SU-DHL-6 (cell line): ENCODE measurements around the gene SLC25A19.

Experiments used
- H2AFZ ChIP-seq: fragments of 200-600 bp; sonication (generic); 2 replicates; pipeline ENCODE4 v1.6.1; 2014; ENCODE audit warnings: low read depth, mild to moderate bottlenecking, moderate library complexity, mixed read lengths, antibody characterized with exemption, low read length; ENCODE audit not compliant: severe bottlenecking
- H3F3A ChIP-seq: fragments of 200-600 bp; shearing (Covaris generic); 2 replicates; pipeline ENCODE4 v1.6.0; 2016; ENCODE audit warnings: antibody characterized with exemption, mild to moderate bottlenecking; ENCODE audit not compliant: insufficient read depth
- H3K27ac ChIP-seq: fragments of 200-600 bp; sonication (generic); 2 replicates; pipeline ENCODE4 v1.5.1; 2016; ENCODE audit warnings: low read depth, mild to moderate bottlenecking, low read length, moderate library complexity, mixed read lengths
- H3K27me3 ChIP-seq: fragments of 200-600 bp; sonication (generic), shearing (Covaris generic); 2 replicates; pipeline ENCODE4 v1.6.0; 2014; ENCODE audit warnings: mild to moderate bottlenecking, low read length
- H3K36me3 ChIP-seq: fragments of 200-600 bp; sonication (generic); 2 replicates; pipeline ENCODE4 v1.6.1; 2014; ENCODE audit warnings: mild to moderate bottlenecking, low read length, mixed read lengths
- H3K4me2 ChIP-seq: fragments of 300-600, 200-600 bp; shearing (Covaris generic), sonication (generic); 2 replicates; pipeline ENCODE4 v1.6.0; 2014; ENCODE audit warnings: low read length, low read depth, mild to moderate bottlenecking; ENCODE audit not compliant: poor library complexity, severe bottlenecking
- H3K4me3 ChIP-seq: fragments of 200-600 bp; sonication (generic); 2 replicates; pipeline ENCODE4 v1.5.1; 2014; ENCODE audit warnings: antibody characterized with exemption, low read length, mild to moderate bottlenecking, mixed read lengths; ENCODE audit not compliant: insufficient read depth, poor library complexity, severe bottlenecking
- H3K79me2 ChIP-seq: fragments of 200-600 bp; sonication (generic); 2 replicates; pipeline ENCODE4 v1.6.1; 2014; ENCODE audit warnings: mild to moderate bottlenecking, low read length, moderate library complexity; ENCODE audit not compliant: insufficient read depth
- H3K9ac ChIP-seq: fragments of 200-600 bp; sonication (generic); 2 replicates; pipeline ENCODE4 v1.7.0; 2014; ENCODE audit warnings: mild to moderate bottlenecking, low read length
- H3K9me2 ChIP-seq: fragments of 200-600 bp; sonication (generic); replicated peaks from 2 replicates; pipeline ENCODE4 v1.6.1; 2014; ENCODE audit warnings: low read length; ENCODE audit not compliant: insufficient read depth
- H3K9me3 ChIP-seq: fragments of 200-600 bp; sonication (generic); 2 replicates; pipeline ENCODE4 v1.6.1; 2014; ENCODE audit warnings: low read length, mixed read lengths; ENCODE audit not compliant: insufficient read depth
- H4K20me1 ChIP-seq: fragments of 200-600 bp; sonication (generic); 2 replicates; pipeline ENCODE4 v1.6.1; 2014; ENCODE audit warnings: low read depth, mild to moderate bottlenecking, antibody characterized with exemption, low read length, moderate library complexity, mixed read lengths
- EZH2phosphoT487 ChIP-seq: fragments of 200-600 bp; sonication (generic), shearing (Covaris generic); conservative IDR thresholded peaks from 2 replicates; pipeline ENCODE4 v1.6.1; 2018; ENCODE audit warnings: mild to moderate bottlenecking, antibody characterized with exemption, low read length, moderate library complexity, mixed read lengths
- TF ChIP-seq, protein P1 (sequence below): fragments of 200-600 bp; sonication (generic); IDR thresholded peaks from one replicate; pipeline ENCODE4 v1.5.1; 2017; ENCODE audit warnings: antibody characterized with exemption, mild to moderate bottlenecking, low read length, moderate library complexity; ENCODE audit not compliant: insufficient read depth, poor library complexity, severe bottlenecking

Gene SLC25A19

DNA sequence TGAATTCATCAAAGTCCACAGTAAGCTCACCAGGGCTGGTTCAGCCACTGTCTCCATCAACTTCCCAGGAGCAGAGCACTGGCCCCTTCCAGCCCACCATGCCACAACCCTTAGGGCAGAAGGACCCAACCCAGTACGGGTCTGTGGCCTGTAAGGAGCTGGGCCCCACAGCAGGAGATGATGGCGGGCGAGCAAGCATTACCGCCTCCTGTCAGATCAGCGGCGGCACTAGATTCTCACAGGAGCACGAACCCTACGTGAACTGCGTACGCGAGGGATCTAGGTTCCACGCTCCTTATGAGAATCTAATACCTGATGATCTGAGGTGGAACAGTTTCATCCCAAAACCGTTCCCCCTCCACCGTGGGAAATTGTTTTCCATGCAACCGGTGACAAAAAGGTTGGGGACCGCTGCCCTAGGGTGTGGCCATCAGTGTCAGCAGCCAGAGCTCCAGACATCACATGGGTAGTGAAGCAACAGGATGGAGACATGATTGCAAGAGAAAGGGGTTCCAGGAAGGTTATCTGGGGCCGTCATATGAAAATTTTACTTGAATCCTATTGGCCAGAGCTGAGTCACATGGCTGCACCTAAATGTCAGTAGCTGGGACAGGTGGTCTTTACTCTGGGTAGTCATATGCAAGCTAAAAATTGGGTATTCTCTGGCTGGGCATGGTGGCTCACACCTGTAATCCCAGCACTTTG, 12.4 kb upstream of the SLC25A19 start:
- H3K27ac ChIP-seq = no peak overlapping the region
- H3K79me2 ChIP-seq = no peaks in the 10 kb centered on the region
- H3K9ac ChIP-seq = no peak overlapping the region
- no peak overlapping the region for H3K4me2 ChIP-seq
- H3F3A ChIP-seq = peaks cover 23% of the 10 kb centered on the region
- H4K20me1 ChIP-seq = no peaks in the 10 kb centered on the region
- TF ChIP-seq, protein P1, sequence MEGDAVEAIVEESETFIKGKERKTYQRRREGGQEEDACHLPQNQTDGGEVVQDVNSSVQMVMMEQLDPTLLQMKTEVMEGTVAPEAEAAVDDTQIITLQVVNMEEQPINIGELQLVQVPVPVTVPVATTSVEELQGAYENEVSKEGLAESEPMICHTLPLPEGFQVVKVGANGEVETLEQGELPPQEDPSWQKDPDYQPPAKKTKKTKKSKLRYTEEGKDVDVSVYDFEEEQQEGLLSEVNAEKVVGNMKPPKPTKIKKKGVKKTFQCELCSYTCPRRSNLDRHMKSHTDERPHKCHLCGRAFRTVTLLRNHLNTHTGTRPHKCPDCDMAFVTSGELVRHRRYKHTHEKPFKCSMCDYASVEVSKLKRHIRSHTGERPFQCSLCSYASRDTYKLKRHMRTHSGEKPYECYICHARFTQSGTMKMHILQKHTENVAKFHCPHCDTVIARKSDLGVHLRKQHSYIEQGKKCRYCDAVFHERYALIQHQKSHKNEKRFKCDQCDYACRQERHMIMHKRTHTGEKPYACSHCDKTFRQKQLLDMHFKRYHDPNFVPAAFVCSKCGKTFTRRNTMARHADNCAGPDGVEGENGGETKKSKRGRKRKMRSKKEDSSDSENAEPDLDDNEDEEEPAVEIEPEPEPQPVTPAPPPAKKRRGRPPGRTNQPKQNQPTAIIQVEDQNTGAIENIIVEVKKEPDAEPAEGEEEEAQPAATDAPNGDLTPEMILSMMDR = no peak
- no peak for TF ChIP-seq EZH2phosphoT487
- no peaks in the 10 kb centered on the region for H3K27me3 ChIP-seq
- H2AFZ ChIP-seq = no peak overlapping the region
- no peak overlapping the region for H3K4me3 ChIP-seq
- H3K36me3 ChIP-seq = no peaks in the 10 kb centered on the region
- no peaks in the 10 kb centered on the region for H3K9me3 ChIP-seq
- H3K9me2 ChIP-seq = no peaks in the 10 kb centered on the region

DNA sequence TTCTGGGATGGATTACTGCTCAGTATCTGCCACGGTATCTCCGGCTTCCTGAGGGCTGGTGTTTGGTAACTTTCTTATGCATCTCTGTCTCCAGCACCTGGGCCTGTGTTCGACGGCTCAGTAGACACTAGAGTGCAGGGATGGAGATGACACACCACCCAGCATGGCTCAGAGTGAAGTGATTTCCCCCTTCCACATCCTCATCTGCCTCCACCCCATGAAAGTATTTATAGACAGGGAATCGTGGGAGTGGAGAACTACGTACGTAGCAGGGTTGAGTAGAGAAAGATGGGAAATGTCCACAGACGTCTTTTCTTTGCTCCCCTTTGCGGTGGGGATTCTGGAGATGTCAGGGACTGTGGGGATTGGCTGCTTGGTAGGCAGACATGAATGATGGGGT, 11.8 kb upstream of the SLC25A19 start:
- H3K27ac ChIP-seq = no peak overlapping the region
- H3K4me3 ChIP-seq = no peak overlapping the region
- no peaks in the 10 kb centered on the region for H3K9me3 ChIP-seq
- TF ChIP-seq EZH2phosphoT487 = no peak
- TF ChIP-seq, protein P1 = no peak
- no peaks in the 10 kb centered on the region for H3K79me2 ChIP-seq
- H3K27me3 ChIP-seq = no peaks in the 10 kb centered on the region
- H3K4me2 ChIP-seq = no peak overlapping the region
- no peaks in the 10 kb centered on the region for H4K20me1 ChIP-seq
- H3K9ac ChIP-seq = no peak overlapping the region
- no peaks in the 10 kb centered on the region for H3K36me3 ChIP-seq
- no peaks in the 10 kb centered on the region for H3K9me2 ChIP-seq
- H3F3A ChIP-seq = peaks cover 28% of the 10 kb centered on the region
- no peak overlapping the region for H2AFZ ChIP-seq

DNA sequence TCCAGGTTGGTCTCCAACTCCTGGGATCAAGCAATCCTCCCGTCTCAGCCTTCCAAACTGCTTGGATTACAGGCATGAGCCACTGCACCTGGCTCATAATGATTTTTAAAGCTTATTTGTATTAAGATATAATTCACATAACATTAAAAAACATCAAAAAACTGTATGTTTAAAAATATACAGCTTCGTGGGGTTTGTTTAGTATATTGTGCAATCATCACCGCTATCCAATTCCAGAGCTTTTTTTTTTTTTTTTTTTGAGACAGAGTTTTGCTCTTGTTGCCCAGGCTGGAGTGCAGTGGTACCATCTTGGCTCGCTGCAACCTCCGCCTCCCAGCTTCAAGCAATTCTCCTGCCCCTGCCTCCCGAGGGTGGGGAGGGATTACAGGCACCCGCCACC, 11.0 kb upstream of the SLC25A19 start:
- Histone ChIP-seq H3F3A (peaks cover 36% of the 10 kb centered on the region), H3K27me3 (no peaks in the 10 kb centered on the region), H3K79me2 (no peaks in the 10 kb centered on the region), H3K27ac (no peak overlapping the region), H3K9ac (no peak overlapping the region), H3K9me2 (no peaks in the 10 kb centered on the region), H3K36me3 (no peaks in the 10 kb centered on the region), H3K4me2 (no peak overlapping the region), H3K4me3 (no peak overlapping the region), H4K20me1 (no peaks in the 10 kb centered on the region), H2AFZ (no peak overlapping the region), H3K9me3 (no peaks in the 10 kb centered on the region)
- no peak for TF ChIP-seq EZH2phosphoT487
- TF ChIP-seq, protein P1 = no peak
